Measurements from ENCODE around the gene RHOBTB3.

The RHOBTB3 gene

DNA sequence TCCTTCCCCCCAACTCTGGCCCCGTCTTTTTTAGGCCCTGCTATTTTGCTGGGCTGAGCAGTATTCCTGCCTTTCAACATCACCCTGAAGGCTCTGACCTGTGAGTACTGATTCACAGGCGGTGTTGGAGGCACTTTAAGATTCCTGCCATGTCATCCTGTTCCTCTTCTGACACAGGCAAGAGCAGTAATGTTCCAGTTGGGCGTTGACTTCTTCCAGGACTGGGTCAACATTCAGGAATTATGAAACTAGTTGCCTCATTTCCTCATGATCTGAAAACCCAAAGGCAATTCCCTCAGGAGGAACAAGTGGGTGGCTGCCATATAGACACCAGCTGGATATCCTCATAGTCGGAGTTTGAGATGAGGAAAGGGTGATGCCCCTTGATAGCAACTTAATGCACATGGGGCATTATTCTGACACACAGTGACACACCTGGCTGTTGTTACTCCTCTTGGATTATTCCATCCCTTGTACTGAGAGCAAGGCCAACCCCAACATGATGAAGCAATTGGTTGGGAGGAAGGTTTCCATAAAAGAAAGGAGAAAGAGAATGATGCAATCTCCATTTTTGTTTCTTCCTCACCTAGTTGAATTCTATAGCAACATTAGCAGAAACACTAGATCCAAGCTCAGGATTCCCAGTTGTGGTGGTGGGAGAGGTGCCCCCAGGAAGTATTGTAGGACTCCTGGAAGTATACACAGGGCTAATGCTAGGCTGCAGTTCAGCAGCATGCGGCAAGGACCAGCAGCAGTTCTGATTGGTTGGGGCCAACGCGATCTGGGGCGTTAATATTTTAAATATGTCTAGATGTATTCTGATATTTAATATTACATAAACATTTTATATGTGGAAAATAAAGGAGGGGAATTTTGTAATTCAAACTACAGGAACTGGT lies 111.0 kb downstream of the RHOBTB3 start:
- DNase-seq (ENCODE audit: low read depth) = peak; percentile 84

DNA sequence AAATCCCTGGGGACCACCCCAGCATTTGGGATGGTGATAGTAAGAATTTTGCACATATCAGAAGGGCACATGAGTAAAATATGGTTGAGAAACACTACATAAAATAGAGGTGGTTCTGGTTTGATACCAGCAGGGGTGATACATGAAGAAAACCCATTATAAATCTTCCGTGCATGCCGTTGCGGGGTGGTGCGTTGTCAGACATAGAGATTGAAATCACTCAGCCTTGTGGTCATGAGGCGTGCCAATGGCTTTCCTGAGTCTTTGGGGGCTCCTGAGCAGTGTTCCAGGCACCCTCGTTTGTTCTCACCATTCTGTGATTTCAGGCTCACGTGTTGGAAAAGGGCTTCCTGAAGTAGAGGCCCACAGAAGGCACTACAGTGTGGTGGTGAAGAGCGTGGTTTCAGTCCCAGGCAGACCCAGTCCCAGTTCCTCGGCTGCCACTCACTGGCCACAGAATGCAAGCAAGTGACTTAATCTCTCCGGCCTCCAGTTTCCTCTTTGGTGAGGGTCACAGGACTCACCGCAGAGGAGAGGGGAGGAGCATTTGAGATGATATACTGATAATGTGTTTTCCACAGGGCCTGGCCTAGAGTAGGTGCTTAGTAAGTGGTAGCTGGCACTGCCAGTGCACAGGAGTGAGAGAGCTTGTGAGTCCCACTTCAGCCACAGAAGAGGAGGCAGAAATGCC lies 111.9 kb downstream of the RHOBTB3 start:
- DNase-seq (ENCODE audit: low read depth) = peak; percentile 83

DNA sequence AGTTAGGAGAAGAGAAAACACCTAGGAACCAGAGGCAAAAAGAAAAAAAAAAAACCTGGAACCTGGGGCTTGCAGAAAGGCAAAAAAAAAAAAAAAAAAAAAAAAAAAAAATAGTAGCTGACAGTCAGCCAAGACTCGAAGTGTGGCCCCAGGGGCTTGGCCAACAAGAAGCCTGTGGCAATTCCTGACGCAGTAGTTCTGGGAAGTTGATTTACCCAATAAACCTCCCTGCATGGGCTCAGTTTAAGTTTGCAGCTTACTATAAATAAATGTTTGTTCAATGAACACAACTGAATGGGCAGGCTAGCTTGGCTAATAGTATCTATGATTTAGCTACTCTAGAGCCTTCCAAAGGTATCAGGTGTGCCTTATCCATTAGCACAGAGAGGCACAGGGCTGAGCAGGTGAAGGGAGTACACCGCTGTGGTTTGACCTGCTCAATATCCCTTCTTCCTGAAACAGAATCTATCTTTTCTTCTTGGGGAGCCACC lies 112.6 kb downstream of the RHOBTB3 start:
- peak; percentile 65 for DNase-seq (ENCODE audit: low read depth)

DNA sequence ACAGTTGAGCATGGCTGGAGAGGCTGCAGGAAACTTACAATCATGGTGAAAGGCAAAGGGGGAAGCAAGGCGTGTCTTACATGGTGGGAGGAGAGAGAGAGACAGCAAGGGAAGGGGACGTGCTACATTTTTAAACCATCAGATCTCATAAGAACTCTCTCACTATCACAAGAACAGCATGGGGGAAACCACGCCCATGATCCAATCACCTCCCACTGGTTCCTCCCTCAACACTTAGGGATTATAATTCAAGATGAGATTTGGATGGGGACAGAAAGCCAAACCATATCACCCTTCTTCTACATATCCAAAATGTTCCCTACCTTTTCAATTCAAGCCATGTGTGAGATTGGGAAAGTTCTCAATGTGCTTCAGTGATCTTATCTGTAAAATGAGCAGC lies 114.3 kb downstream of the RHOBTB3 start:
- DNase-seq (ENCODE audit: low read depth) = no peak

Measured in EH (cell line).